Fibroblast of peridontal ligament (primary cell): Measurements from ENCODE around the gene FAM90A26.
"Not testable (repeated sequence)": the region's sequence is repeated elsewhere in the genome, so short reads cannot be mapped to it uniquely, and the experiment has no call there.

Experiments used
- DNase-seq: peaks from one replicate; pipeline ENCODE4 v3.0.0-alpha.2; 2010; ENCODE audit errors: extremely low read depth

The FAM90A26 gene, protein sequence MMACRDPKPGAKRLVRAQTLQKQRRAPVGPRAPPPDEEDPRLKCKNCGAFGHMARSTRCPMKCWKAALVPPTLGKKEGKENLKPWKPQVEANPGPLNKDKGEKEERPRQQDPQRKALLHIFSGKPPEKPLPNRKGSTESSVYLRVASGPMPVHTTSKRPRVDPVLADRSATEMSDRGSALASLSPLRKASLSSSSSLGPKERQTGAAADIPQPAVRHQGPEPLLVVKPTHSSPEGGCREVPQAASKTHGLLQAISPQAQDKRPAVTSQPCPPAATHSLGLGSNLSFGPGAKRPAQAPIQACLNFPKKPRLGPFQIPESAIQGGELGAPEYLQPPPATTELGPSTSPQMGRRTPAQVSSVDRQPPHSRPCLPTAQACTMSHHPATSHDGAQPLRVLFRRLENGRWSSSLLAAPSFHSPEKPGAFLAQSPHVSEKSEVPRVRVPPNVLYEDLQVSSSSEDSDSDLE

DNA sequence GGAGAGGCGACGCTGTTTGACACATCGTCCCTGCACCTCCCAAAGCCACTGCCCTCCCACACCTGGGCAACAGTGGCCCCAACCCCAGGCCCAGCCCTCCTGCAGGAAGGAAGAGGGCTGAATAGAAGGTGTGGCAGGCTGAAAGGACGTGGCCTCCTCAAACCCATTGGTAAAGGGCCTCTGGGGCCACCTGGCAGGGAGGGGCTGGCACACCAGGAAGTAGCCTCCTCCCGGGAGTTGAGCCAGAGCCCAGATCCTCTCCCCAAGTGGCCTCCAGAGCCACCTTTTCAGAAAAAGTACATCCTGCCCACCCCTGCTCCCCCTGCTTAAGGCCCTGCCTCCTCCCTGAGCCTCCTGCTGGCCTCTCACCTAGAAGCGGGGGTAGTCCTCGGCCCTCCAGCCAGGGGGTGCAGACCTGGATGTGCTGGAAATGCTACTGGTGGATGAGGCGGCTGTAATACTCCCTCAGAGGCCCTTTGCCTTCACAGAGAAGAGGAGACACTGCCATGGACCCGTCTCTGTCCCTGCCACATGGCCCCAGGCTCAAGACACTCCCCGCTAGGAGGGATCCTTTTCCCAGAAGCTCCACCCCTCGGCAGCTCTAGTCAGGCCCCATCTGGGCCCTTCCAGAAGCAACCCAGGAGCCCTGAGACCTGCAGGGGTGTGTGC is at the start of gene FAM90A26:
Gene FAM90A26 (plus strand): TSS at position 619 of the 669 bp plus-strand sequence. CDS start 2,764 bp downstream, outside the sequence.
- DNase-seq = not testable (repeated sequence)

DNA sequence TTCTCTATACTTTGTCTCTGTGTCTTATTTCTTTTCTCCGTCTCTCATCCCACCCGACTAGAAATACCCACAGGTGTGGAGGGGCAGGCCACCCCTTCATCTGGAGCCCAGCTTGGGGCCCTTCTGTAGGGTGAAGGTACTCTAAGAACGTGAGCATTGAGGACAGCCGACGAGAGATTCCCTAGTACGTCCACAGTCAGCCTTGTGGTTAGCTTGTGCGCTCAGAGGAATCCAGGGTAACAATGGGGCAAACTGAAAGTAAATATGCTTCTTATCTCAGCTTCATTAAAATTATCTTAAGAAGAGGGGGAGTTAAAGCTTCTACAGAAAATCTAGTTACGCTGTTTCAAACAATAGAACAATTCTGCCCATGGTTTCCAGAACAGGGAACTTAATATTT is 47.5 kb upstream of the FAM90A26 start:
- not testable (repeated sequence) for DNase-seq

DNA sequence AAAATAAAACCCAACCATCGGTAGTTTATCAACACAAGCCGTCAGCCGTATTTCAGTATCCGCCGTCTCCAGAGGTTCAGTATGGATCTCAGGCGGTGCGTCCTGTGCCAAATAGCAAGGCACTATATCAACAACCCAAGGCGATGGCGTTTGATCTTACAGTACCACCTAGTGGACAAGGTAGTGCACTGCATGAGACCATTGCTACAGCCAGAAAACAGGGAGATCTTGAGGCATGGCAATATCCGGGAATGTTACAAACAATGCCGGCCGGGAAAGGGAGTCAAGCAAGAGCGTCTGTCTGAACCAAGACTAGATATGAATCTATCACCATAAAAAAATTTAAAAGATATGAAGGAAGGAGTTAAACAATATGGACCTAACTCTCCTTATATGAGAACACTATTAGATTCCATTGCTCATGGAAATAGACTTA is 46.6 kb upstream of the FAM90A26 start:
- DNase-seq = peak; percentile 61

DNA sequence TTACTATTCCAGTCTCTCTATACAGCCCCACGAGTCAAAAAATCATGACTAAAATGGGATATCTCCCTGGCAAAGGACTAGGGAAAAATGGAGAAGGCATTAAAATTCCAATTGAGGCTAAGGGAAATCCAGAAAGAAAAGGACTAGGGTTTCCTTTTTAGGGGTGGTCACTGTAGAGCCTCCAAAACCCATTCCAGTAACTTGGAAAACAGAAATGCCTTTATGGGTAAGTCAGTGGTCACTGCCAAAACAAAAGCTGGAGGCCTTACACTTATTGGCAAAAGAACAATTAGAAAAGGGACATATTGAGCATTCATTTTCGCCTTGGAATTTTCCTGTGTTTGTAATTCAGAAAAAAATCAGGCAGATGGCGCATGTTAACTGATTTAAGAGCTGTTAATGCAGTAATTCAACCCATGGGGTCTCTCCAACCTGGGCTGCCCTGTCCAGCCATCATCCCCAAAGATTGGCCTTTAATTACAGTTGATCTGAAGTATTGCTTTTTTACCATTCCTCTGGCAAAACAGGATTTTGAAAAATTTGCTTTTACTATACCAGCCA is 44.5 kb upstream of the FAM90A26 start:
- DNase-seq = not testable (repeated sequence)

DNA sequence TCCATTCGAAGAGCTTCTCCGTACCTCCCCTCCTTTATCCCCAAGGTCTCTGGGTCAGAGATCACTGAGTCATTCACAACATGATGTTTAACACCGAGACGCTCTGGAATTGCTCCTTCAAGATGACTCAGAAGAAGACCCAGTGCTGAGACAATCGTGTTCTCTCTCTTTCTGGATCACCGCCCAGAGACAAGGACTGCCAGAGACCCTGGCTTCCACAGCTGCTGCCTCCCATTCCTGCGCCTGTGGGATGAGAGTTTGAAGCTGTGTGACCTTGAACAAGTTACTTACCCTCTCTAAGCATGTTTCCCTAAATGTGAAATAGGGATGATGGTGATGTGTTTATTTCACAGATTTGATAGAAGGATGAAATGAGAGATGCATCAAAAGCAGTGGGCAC is 38.8 kb upstream of the FAM90A26 start:
- peak; percentile 4 for DNase-seq

DNA sequence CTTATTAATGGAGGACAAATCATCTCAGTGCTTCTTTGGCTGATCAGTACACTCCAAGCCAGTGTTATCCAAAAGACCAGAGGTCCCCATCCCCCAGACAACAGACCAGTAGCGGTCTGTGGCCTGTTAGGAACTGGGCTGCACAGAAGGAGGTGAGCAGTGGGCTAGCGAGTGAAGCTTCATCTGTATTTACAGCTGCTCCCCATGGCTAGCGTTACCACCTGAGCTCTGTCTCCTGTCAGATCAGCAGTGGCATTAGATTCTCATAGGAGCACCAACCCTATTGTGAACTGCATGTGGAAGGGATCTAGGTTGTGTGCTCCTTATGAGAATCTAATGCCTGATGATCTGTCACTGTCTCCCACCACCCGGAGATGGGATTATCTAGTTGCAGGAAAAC is 37.4 kb upstream of the FAM90A26 start:
- DNase-seq = not testable (repeated sequence)

DNA sequence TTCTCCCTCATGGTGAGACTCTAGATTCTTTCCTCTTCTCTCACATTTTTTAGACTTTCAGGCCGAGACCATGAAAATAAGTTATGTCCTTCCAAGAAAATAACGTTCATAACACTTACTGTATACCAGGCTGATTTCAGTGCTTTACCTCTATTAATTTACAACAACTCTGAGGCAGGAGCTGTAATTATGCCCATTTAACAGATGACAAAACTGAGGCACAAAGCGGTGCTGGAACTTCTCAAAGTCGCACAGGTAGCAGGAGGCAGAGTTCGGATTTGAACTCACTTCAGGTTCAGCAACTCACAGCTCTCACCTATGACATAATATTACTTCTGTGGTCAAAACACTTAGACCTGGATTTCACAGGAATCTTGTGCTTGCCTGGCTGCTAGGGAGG is 36.2 kb upstream of the FAM90A26 start:
- not testable (repeated sequence) for DNase-seq

- DNase-seq = peak; percentile 60
Measured at GRCh38 chr4:9134556-9134955, 35.7 kb upstream of the FAM90A26 start.

DNA sequence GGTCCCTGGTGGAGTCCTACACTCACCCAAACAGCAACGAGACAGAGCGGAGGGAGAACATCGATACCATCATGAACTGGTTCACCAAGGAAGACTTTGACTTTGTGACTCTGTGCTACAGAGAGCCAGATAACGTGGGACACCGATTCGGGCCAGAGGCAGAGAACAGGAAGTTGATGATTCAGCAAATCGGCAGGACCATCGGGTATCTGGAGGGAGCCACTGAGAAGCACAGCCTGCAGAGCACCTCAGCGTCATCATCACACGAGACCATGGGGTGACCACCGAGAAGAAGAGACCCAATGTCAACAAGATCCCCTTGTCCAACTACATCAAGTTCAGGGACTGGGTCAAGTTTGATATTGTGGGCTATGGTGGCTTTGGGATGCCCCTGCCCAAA is 29.2 kb upstream of the FAM90A26 start:
- not testable (repeated sequence) for DNase-seq

GRCh38 chr4:9142786-9143185 is 27.4 kb upstream of the FAM90A26 start:
- DNase-seq = not testable (repeated sequence)

DNA sequence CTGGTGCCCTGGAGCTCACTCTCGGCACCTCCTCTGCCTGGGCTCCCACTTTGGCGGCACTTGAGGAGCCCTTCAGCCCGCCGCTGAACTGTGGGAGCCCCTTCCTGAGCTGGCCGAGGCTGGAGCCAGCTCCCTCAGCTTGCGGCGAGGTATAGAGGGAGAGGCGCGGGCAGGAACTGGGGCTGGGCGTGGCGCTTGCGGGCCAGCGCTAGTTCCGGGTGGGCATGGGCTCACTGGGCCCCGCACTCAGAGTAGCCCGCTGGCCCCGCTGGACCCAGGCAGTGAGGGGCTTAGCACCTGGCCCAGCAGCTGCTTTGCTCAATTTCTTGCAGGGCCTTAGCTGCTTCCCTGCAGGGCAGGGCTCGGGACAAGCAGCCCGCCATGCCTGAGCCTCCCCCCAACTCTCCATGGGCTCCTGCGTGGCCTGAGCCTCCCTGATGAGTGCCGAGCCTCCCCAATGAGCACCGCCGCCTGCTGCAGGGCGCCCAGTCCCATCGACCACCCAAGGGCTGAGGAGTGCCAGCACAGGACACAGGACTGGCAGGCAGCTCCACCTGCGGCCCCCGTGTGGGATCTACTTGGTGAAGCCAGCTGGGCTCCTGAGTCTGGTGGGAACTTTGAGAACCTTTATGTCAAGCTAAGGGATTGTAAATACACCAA is 26.7 kb upstream of the FAM90A26 start:
- no peak for DNase-seq

DNA sequence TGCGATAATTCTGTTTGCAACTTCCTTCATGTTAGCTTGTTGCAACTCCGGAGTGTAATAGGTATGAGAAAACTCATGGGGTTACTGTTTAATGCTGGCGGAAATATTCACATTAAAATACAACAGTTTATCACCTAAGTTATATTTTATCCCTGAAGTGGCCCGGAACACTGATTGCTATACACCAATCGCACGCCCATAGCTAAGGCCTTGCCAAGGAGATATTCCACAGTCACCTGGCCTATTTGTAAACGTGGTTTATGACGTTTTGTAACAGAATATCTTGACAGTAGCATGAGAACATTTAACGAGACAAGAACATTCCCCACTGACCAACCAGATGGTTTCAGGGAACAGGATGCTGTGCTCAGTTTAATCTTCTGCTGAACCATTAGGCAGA is 23.2 kb upstream of the FAM90A26 start:
- no peak for DNase-seq

DNA sequence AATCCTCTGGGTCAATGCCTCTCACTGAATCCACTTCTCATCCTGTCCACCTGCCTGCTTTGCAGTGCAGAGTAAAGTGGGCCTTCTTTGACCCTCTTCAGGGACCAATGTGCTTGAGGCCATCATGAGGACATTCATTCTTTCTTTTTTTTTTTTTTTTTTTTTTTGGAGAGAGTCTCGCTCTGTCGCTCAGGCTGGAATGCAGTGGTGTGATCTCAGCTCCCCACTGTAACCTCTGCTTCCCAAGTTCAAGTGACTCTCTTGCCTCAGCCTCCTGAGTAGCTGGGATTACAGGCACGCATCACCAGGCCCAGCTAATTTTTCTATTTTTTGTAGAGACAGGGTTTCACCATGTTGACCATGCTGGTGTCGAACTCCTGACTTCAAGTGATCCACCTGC is 22.8 kb upstream of the FAM90A26 start:
- not testable (repeated sequence) for DNase-seq

- DNase-seq = peak; percentile 18
Measured at GRCh38 chr4:9148611-9149409, 21.4 kb upstream of the FAM90A26 start.

DNA sequence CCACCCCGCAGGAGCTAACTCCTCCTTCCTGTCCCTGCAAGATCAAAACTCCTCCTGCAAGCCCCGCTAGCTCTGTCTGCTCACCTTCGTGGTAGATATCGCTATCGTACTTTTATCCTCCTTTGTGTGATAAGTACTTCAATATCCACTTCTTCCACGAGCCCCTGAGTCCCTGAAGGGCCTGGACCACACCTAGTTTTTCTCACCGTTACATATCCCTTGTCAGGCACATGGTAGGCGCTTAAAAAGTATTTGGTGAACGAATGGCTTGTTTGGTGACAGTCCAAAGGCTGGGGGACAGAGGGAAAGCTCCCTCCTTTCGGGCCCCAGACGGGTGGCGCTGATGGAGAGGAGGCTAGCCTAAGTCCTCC is 18.4 kb upstream of the FAM90A26 start:
- not testable (repeated sequence) for DNase-seq

DNA sequence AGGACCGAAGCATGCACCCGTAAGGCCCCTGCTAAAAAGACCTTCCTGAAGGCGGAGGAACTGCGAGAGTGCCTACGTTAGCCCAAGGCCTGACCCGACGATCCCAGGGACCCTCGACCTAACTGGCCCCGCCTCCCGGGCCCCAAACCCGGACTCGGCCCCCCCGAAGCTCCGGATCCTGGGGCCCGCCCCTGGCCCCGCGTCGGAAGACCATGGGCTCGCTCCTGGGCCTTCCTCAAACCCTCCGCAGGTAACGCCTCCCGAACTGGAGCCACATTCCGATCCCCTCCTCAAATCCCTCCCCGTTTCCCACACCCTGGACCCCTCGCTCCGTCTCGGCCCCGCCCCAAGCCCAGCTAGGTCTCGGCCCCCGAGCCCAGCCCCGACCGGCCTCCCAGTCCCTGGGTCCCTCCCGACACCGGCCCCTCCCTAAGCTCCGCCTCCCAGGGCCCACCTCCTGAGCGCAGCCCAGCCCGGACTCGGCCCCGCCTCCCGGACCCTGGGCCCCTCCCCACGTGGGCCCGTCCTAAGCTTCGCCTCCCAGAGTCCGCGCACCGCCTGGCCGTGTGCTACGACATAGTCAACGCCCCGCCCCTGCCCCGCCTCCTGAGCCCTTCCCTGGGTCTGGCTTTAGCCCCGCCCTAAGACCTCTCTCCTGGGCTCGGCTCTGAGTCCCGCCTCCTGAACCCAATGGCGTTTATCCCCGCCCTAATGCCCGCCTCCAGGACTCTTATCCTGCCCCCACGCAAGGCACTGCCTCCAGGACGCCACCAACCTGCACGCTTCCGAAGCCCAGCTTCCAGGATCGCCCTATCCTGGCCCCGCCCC is 17.8 kb upstream of the FAM90A26 start:
- peak; percentile 86 for DNase-seq

DNA sequence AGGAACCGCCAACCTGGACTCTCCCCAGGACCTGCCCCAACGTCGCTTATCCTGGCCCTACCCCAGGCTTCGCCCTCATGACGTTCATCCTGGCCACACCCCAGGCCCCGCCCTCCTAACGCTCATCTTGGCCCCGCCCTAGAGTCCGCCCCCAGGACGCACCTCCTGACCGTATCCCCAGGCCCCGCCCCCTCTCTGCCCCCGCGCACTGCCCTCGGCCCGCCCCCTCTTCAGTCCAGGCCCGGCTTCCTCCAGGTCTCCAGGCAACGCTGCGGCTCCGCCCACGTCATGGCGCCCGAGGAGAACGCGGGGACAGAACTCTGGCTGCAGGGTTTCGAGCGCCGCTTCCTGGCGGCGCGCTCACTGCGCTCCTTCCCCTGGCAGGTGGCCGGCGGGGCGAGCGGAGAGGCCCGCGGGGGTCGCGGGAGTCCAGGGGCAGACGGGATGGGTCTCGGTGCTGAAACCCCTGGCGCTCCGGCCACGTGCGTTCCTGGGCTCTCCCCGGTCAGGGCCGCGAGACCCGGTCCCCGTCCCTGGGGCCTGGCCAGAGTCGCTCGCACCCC is 17.1 kb upstream of the FAM90A26 start:
- peak; percentile 96 for DNase-seq

- peak; percentile 58 for DNase-seq
Measured at GRCh38 chr4:9153571-9154157, 16.5 kb upstream of the FAM90A26 start.

DNA sequence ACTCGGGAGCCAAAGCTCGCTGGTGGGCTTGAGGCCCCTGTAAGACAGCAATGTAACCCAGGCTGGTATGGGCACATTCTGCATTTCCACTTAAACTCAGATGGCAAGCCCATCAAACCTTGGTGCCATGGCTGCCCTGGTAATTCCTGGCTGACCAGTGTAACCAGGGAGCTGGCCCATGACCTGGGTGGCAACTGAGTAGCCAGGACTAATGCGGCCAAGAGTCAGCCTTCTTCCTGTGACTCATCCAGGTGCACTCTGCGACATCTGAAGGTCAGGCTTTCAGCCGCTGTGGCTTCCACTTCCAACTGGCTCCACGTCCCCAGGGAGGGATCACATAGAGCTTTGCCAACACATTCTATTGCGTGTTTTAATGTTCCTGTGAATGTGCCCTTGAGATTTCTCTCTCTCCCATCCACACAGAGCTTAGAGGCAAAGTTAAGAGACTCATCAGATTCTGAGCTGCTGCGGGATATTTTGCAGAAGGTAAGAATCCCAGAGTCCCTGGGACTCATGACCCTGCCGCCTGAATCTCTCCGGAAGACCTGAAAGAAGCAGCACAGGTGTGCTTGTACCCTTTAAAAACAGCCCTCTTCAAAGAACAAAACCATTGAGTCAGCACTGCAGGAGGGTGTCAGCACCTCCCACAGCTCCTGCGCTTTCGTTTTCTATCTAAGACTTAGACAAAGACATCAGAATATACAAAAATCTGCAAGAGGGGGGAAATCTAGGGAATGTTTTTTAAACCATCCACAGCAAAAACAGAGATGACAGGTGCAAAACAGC is 14.9 kb upstream of the FAM90A26 start:
- not testable (repeated sequence) for DNase-seq
